GM21381 (cell line): ENCODE data around the gene LTN1.

Experiments used
- ATAC-seq: cut with Tn5 transposase; IDR thresholded peaks from one replicate; pipeline ENCODE4 v1.9.1; 2021; ENCODE audit warnings: mild to moderate bottlenecking, moderate library complexity; ENCODE audit not compliant: unreplicated experiment

The LTN1 gene

GRCh38 chr21:28883931-28884330, 108.7 kb downstream of the LTN1 start:
- no peak for ATAC-seq

GRCh38 chr21:28882345-28882744, 110.3 kb downstream of the LTN1 start:
- no peak for ATAC-seq
